Ectodermal cell (in vitro differentiated cells): ENCODE results near the gene E2F8. TPM values are rescaled to one million over a fixed set of nuclear protein-coding genes. Genes with fewer than 3 reads are reported as not detected.

ENCODE experiments used
- H3K27ac ChIP-seq: 2 replicates; pipeline ENCODE4 v1.7.0; 2013; ENCODE audit warnings: mild to moderate bottlenecking, low read depth, low read length; ENCODE audit not compliant: insufficient read depth, poor library complexity, severe bottlenecking
- H3K27me3 ChIP-seq: 2 replicates; pipeline ENCODE4 v1.7.0; 2013; ENCODE audit warnings: mild to moderate bottlenecking, low read length; ENCODE audit not compliant: insufficient read depth, control insufficient read depth, poor library complexity, severe bottlenecking
- H3K36me3 ChIP-seq: one replicate; pipeline ENCODE4 v1.7.0; 2013; ENCODE audit warnings: low read length; ENCODE audit not compliant: control insufficient read depth, insufficient read depth
- H3K4me1 ChIP-seq: one replicate; pipeline ENCODE4 v1.7.0; 2013; ENCODE audit warnings: low read length; ENCODE audit not compliant: control insufficient read depth, insufficient read depth
- H3K4me3 ChIP-seq: 2 replicates; pipeline ENCODE4 v1.7.0; 2013; ENCODE audit warnings: low read depth, low read length, control low read depth; ENCODE audit not compliant: insufficient read depth
- H3K9me3 ChIP-seq: 2 replicates; pipeline ENCODE4 v1.7.0; 2013; ENCODE audit warnings: mild to moderate bottlenecking, low read length, moderate library complexity; ENCODE audit not compliant: control insufficient read depth
- WGBS, 2 experiments: methylation state at CpG; one replicate each; pipeline ENCODE4 v1.1.7; 2013; ENCODE audit warnings: missing lambda C conversion rate in 2 of 2; 5-methylcytosine and 5-hydroxymethylcytosine counted together
- polyA plus RNA-seq, 4 experiments: library from polyadenylated mRNA; stranded (reverse); fragments of 50-300 nt; gene quantifications; one replicate each; pipeline ENCODE4 v1.2.3, GENCODE V29; 2013

The E2F8 gene
- polyA plus RNA-seq (2013, experiment 1 of 4) = 8.9 TPM
- 9.2 TPM for polyA plus RNA-seq (2013, experiment 2 of 4)
- 6.9 TPM for polyA plus RNA-seq (2013, experiment 3 of 4)
- 6.4 TPM for polyA plus RNA-seq (2013, experiment 4 of 4)

GRCh38 chr11:19240420-19241259 lies at the start of gene E2F8:
Gene E2F8 (minus strand): TSS chr11:19240945. CDS start chr11:19240121, 824 bp downstream.
- Histone ChIP-seq H3K27ac (no peak within 1 kb of the TSS), H3K4me1 (peaks cover 3% of the 10 kb centered on the region), H3K27me3 (peaks cover 34% of the 10 kb centered on the region), H3K9me3 (no peaks in the 10 kb centered on the region), H3K36me3 (peaks cover 9% of the 10 kb centered on the region), H3K4me3 (peak within 1 kb of the TSS; percentile 72)
- 0% methylated on average over 56 to 59 of the region's 59 CpGs for WGBS, 2 experiments

- 87 to 100% methylated on average over 2 of the region's 2 CpGs for WGBS, 2 experiments
- Histone ChIP-seq H3K27me3 (no peaks in the 10 kb centered on the region), H3K4me3 (no peak overlapping the region), H3K36me3 (no peaks in the 10 kb centered on the region), H3K4me1 (no peaks in the 10 kb centered on the region), H3K9me3 (no peaks in the 10 kb centered on the region), H3K27ac (no peak overlapping the region)
These were observed 49.6 kb upstream of the E2F8 start for GRCh38 chr11:19290356-19290755.

- Histone ChIP-seq H3K27me3 (no peaks in the 10 kb centered on the region), H3K4me3 (no peak overlapping the region), H3K36me3 (no peaks in the 10 kb centered on the region), H3K4me1 (no peaks in the 10 kb centered on the region), H3K9me3 (no peaks in the 10 kb centered on the region), H3K27ac (no peak overlapping the region)
- 73 to 77% methylated on average over 3 of the region's 3 CpGs for WGBS, 2 experiments
These were observed 47.5 kb upstream of the E2F8 start for GRCh38 chr11:19288256-19288655.

GRCh38 chr11:19286411-19286810 lies 45.7 kb upstream of the E2F8 start:
- Histone ChIP-seq H3K4me3 (no peak overlapping the region), H3K27ac (no peak overlapping the region), H3K27me3 (no peaks in the 10 kb centered on the region), H3K4me1 (no peaks in the 10 kb centered on the region), H3K9me3 (no peaks in the 10 kb centered on the region), H3K36me3 (no peaks in the 10 kb centered on the region)
- 95 to 97% methylated on average over 4 of the region's 4 CpGs for WGBS, 2 experiments

- WGBS, 2 experiments = 89 to 94% methylated on average over 3 of the region's 3 CpGs
- Histone ChIP-seq H3K9me3 (no peaks in the 10 kb centered on the region), H3K27me3 (no peaks in the 10 kb centered on the region), H3K27ac (no peak overlapping the region), H3K36me3 (no peaks in the 10 kb centered on the region), H3K4me3 (no peak overlapping the region), H3K4me1 (peaks cover 4% of the 10 kb centered on the region)
These were observed 44.1 kb upstream of the E2F8 start for GRCh38 chr11:19284881-19285280.

- H3K4me1 ChIP-seq = peaks cover 4% of the 10 kb centered on the region
- H3K4me3 ChIP-seq = no peak overlapping the region
- no peaks in the 10 kb centered on the region for H3K9me3 ChIP-seq
- WGBS, 2 experiments = 59 to 63% methylated on average over 3 of the region's 3 CpGs
- H3K27me3 ChIP-seq = no peaks in the 10 kb centered on the region
- no peaks in the 10 kb centered on the region for H3K36me3 ChIP-seq
- no peak overlapping the region for H3K27ac ChIP-seq
These were observed 43.2 kb upstream of the E2F8 start for GRCh38 chr11:19283991-19284390.

GRCh38 chr11:19281555-19281954 lies 40.8 kb upstream of the E2F8 start:
- H3K4me3 ChIP-seq = no peak overlapping the region
- no peak overlapping the region for H3K27ac ChIP-seq
- WGBS, 2 experiments = no CpG with 5 or more reads among the region's 2 CpGs
- H3K36me3 ChIP-seq = no peaks in the 10 kb centered on the region
- peaks cover 4% of the 10 kb centered on the region for H3K4me1 ChIP-seq
- H3K9me3 ChIP-seq = no peaks in the 10 kb centered on the region
- no peaks in the 10 kb centered on the region for H3K27me3 ChIP-seq

GRCh38 chr11:19281041-19281440 lies 40.3 kb upstream of the E2F8 start:
- no peaks in the 10 kb centered on the region for H3K36me3 ChIP-seq
- no peak overlapping the region for H3K4me3 ChIP-seq
- no peak overlapping the region for H3K27ac ChIP-seq
- H3K4me1 ChIP-seq = peaks cover 4% of the 10 kb centered on the region
- WGBS, 2 experiments = 79 to 80% methylated on average over 3 to 5 of the region's 5 CpGs
- no peaks in the 10 kb centered on the region for H3K9me3 ChIP-seq
- H3K27me3 ChIP-seq = no peaks in the 10 kb centered on the region

GRCh38 chr11:19279451-19279850 lies 38.7 kb upstream of the E2F8 start:
- no peaks in the 10 kb centered on the region for H3K27me3 ChIP-seq
- H3K4me3 ChIP-seq = no peak overlapping the region
- H3K27ac ChIP-seq = no peak overlapping the region

GRCh38 chr11:19276859-19277808 lies 36.4 kb upstream of the E2F8 start:
- Histone ChIP-seq H3K36me3 (no peaks in the 10 kb centered on the region), H3K4me1 (peaks cover 4% of the 10 kb centered on the region), H3K4me3 (no peak overlapping the region), H3K27me3 (no peaks in the 10 kb centered on the region), H3K27ac (no peak overlapping the region), H3K9me3 (no peaks in the 10 kb centered on the region)
- WGBS, 2 experiments = 90 to 93% methylated on average over 8 of the region's 8 CpGs

More at GRCh38 chr11:19279451-19279850, 38.7 kb upstream of the E2F8 start:
- no peaks in the 10 kb centered on the region for H3K36me3 ChIP-seq
- peaks cover 4% of the 10 kb centered on the region for H3K4me1 ChIP-seq
- H3K9me3 ChIP-seq = no peaks in the 10 kb centered on the region
- 50 to 60% methylated on average over 3 of the region's 3 CpGs for WGBS, 2 experiments
